K562 (cell line): ENCODE data around the gene KAT5. TPM values are rescaled to one million over a fixed set of nuclear protein-coding genes. Genes with fewer than 3 reads are reported as not detected.

Source experiments
- BRD4 ChIP-seq: fragments of 200-600 bp; sonication (generic); IDR thresholded peaks from 2 replicates; pipeline ENCODE4 v1.6.1; 2017; ENCODE audit warnings: inconsistent platforms
- HIVEP1 ChIP-seq: fragments of 250-450 bp; sonication (Bioruptor Pico); IDR thresholded peaks from 2 replicates; pipeline ENCODE4 v1.4.0; 2020; ENCODE audit warnings: mild to moderate bottlenecking
- NR2F6 ChIP-seq: fragments of 450-650 bp; formaldehyde crosslinking; IDR thresholded peaks from 2 replicates; pipeline ENCODE4 v1.4.0; 2020; ENCODE audit warnings: mild to moderate bottlenecking
- polyA plus RNA-seq, 8 experiments: library from polyadenylated mRNA; depleted of rRNA in 4 of 8; stranded (reverse) in 5 of 8; unstranded in 3 of 8; fragments of >200 nt; fragmentation: Nextera tagmentation in 2 of 8; fragmentation: Illumina TruSeq in 1 of 8; extraction: Ambion mirVana in 2 of 8; extraction: Trizol in 1 of 8; gene quantifications; 2 replicates each; pipeline versions ENCODE4 v1.2.1 to v1.2.3, GENCODE V29; 2011 to 2014; ENCODE audit warnings: inconsistent platforms in 1 of 8, missing spikeins in 1 of 8
- total RNA-seq, 7 experiments: library from RNA; depleted of rRNA in 6 of 7; stranded (reverse); fragments of >200 nt in 6 of 7; fragmentation: Illumina TruSeq in 2 of 7; extraction: Trizol in 2 of 7; gene quantifications; 2 replicates each; pipeline versions ENCODE4 v1.2.1 to v1.2.3, GENCODE V29; 2011 to 2021; ENCODE audit warnings: low replicate concordance in 1 of 7
- TF ChIP-seq, protein P1 (sequence below): fragments of 450-650 bp; IDR thresholded peaks from 2 replicates; pipeline ENCODE4 v1.6.1; 2016; ENCODE audit warnings: borderline replicate concordance
- TF ChIP-seq, protein P2 (sequence below): IDR thresholded peaks from 2 replicates; pipeline ENCODE4 v1.6.1; 2014; ENCODE audit warnings: antibody characterized with exemption

The KAT5 gene
- total and polyA plus RNA-seq, 9 of the 15 experiments (the other 6 are each of a cell fraction or from before 2014, with no cell fraction given), result 3.6 to 76.8 (median 52.7) TPM

DNA sequence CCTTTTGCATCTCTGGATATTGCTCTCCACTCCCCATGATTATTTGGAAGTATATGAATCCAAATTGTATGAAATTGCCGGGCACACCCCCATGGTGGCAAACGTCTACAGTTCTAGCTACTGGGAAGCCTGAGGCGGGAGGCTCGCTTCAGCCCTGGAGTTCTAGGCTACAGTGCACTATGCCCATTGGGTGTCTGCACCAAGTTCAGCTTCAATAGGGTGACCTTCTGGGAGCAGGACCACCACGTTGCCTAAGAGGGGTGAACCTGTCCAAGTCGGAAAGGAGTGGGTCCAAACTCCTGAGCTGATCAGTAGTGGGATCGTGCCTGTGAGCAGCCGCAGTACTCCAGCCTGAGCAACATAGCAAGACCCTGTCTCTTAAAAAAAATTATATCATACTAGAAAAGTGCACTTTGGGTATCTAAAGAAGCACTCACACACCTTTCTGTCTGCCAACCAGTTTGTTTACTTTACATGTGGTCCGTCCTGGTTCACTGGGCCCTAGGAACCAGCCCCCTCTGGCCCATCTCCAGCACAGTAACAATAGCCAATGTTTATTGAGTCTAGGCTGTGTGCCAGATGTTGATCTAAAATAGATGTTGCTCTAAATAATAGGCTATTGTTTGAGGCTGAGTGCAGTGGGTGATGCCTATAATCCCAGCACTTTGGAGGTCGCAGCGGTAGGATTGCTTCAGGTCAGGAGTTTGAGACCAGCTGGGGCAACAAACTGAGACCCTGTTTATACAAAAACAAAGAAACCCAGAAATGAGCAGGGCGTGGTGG is 16.4 kb upstream of the KAT5 start (continued):
- TF ChIP-seq, protein P1, sequence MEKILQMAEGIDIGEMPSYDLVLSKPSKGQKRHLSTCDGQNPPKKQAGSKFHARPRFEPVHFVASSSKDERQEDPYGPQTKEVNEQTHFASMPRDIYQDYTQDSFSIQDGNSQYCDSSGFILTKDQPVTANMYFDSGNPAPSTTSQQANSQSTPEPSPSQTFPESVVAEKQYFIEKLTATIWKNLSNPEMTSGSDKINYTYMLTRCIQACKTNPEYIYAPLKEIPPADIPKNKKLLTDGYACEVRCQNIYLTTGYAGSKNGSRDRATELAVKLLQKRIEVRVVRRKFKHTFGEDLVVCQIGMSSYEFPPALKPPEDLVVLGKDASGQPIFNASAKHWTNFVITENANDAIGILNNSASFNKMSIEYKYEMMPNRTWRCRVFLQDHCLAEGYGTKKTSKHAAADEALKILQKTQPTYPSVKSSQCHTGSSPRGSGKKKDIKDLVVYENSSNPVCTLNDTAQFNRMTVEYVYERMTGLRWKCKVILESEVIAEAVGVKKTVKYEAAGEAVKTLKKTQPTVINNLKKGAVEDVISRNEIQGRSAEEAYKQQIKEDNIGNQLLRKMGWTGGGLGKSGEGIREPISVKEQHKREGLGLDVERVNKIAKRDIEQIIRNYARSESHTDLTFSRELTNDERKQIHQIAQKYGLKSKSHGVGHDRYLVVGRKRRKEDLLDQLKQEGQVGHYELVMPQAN, result no peak
- TF ChIP-seq, protein P2, sequence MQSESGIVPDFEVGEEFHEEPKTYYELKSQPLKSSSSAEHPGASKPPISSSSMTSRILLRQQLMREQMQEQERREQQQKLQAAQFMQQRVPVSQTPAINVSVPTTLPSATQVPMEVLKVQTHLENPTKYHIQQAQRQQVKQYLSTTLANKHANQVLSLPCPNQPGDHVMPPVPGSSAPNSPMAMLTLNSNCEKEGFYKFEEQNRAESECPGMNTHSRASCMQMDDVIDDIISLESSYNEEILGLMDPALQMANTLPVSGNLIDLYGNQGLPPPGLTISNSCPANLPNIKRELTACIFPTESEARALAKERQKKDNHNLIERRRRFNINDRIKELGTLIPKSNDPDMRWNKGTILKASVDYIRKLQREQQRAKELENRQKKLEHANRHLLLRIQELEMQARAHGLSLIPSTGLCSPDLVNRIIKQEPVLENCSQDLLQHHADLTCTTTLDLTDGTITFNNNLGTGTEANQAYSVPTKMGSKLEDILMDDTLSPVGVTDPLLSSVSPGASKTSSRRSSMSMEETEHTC, result no peak
- TF ChIP-seq HIVEP1 (CRISPR knock-in tag) (no peak), BRD4 (no peak), NR2F6 (CRISPR knock-in tag) (no peak)
